MCF 10A (cell line): ENCODE data around the gene CRTC1. TPM values are rescaled to one million over a fixed set of nuclear protein-coding genes. Genes with fewer than 3 reads are reported as not detected.
A peak's percentile ranks its signal among the peaks of the same experiment; 100 is the strongest.

Experiments
- BruUV-seq: library from RNA; stranded (reverse); fragments of 400-500 nt; replicated peaks from 2 replicates; lab custom pipeline; 2021; lab: Mats Ljungman, UMichigan
- CTCF ChIA-PET: fragments of 300-600 bp; sonication (Branson Sonifier 250); formaldehyde crosslinking; extraction: SDS; loops from one replicate; lab custom pipeline; 2021; ENCODE audit warnings: antibody characterized with exemption, inconsistent platforms; lab: Yijun Ruan, JAX
- POLR2A ChIA-PET: fragments of 300-600, 350-650 bp; sonication (Branson Sonifier 250); formaldehyde crosslinking; extraction: SDS; loops from one replicate; lab custom pipeline; 2020; ENCODE audit warnings: antibody characterized with exemption, inconsistent platforms; lab: Yijun Ruan, JAX
- DNase-seq: peaks from one replicate; pipeline ENCODE4 v3.0.0-alpha.2; 2018; ENCODE audit not compliant: unreplicated experiment
- H3K27ac Mint-ChIP-seq: one replicate; pipeline ENCODE4 v1.8.0; 2022; ENCODE audit warnings: mild to moderate bottlenecking, low read depth, mixed read lengths; ENCODE audit not compliant: unreplicated experiment
- H3K27me3 Mint-ChIP-seq: one replicate; pipeline ENCODE4 v1.8.0; 2022; ENCODE audit warnings: mixed read lengths; ENCODE audit not compliant: insufficient read depth, unreplicated experiment
- H3K36me3 Mint-ChIP-seq: one replicate; pipeline ENCODE4 v1.8.0; 2022; ENCODE audit warnings: mild to moderate bottlenecking, moderate library complexity, mixed read lengths; ENCODE audit not compliant: insufficient read depth, unreplicated experiment
- H3K4me1 Mint-ChIP-seq: one replicate; pipeline ENCODE4 v1.8.0; 2022; ENCODE audit warnings: mixed read lengths; ENCODE audit not compliant: insufficient read depth, unreplicated experiment
- H3K4me3 Mint-ChIP-seq: one replicate; pipeline ENCODE4 v1.8.0; 2022; ENCODE audit warnings: mild to moderate bottlenecking, moderate library complexity, mixed read lengths; ENCODE audit not compliant: unreplicated experiment
- H3K9me3 Mint-ChIP-seq: one replicate; pipeline ENCODE4 v1.8.0; 2022; ENCODE audit warnings: mixed read lengths; ENCODE audit not compliant: unreplicated experiment
- CTCF ChIP-seq: fragments of 200-600 bp; IDR thresholded peaks from one replicate; pipeline ENCODE4 v1.8.0; 2022; ENCODE audit warnings: antibody characterized with exemption, mild to moderate bottlenecking; ENCODE audit not compliant: unreplicated experiment
- intact Hi-C: fragments of 100-400 bp; cut with micrococcal nuclease; formaldehyde crosslinking; loops from 2 replicates; pipeline ENCODE4 v1.14.1; 2022
- total RNA-seq: library from RNA; stranded (reverse); gene quantifications from 2 replicates; pipeline ENCODE4 v1.2.3, GENCODE V29; 2022

CRTC1 gene
- total RNA-seq, 1 experiment from 2014 or later = 11.1 TPM

- H3K36me3 Mint-ChIP-seq = peaks cover 17% of the 10 kb centered on the region
- H3K27me3 Mint-ChIP-seq = peaks cover 18% of the 10 kb centered on the region
- TF ChIP-seq CTCF = no peak
- intact Hi-C loops = no loop called here
- H3K9me3 Mint-ChIP-seq = no peaks in the 10 kb centered on the region
- ChIA-PET CTCF (no interaction called here), POLR2A (no interaction called here)
- peaks cover 7% of the 10 kb centered on the region for H3K4me1 Mint-ChIP-seq
- no peak overlapping the region for H3K4me3 Mint-ChIP-seq
- peak; percentile 46 for DNase-seq
- BruUV-seq = no TSS peak
- no peak overlapping the region for H3K27ac Mint-ChIP-seq
Observed at GRCh38 chr19:18660051-18660910, 23.2 kb upstream of the CRTC1 start.

- POLR2A ChIA-PET = no interaction called here
- no peak for DNase-seq
- no peak overlapping the region for H3K4me3 Mint-ChIP-seq
- H3K9me3 Mint-ChIP-seq = no peaks in the 10 kb centered on the region
- peaks cover 17% of the 10 kb centered on the region for H3K36me3 Mint-ChIP-seq
- no peak for TF ChIP-seq CTCF
- intact Hi-C loops = no loop called here
- H3K27me3 Mint-ChIP-seq = peaks cover 18% of the 10 kb centered on the region
- BruUV-seq = no TSS peak
- CTCF ChIA-PET = interaction anchor here (0.6 to 1.2 kb wide), 3 partner anchors 72 to 87 kb away, joined by 3 to 4 read pairs (median 3); partner anchors contain the start of gene REX1BD
- H3K27ac Mint-ChIP-seq = no peak overlapping the region
- H3K4me1 Mint-ChIP-seq = peaks cover 7% of the 10 kb centered on the region
Observed at GRCh38 chr19:18660939-18661670, 22.4 kb upstream of the CRTC1 start.

GRCh38 chr19:18662972-18663732 lies 20.3 kb upstream of the CRTC1 start:
- H3K4me1 Mint-ChIP-seq = peaks cover 6% of the 10 kb centered on the region
- BruUV-seq = no TSS peak
- TF ChIP-seq CTCF = no peak

More at GRCh38 chr19:18662972-18663732, 20.3 kb upstream of the CRTC1 start:
- H3K36me3 Mint-ChIP-seq = peaks cover 15% of the 10 kb centered on the region
- intact Hi-C loops = no loop called here
- ChIA-PET CTCF (no interaction called here), POLR2A (no interaction called here)
- no peak overlapping the region for H3K27ac Mint-ChIP-seq
- peaks cover under 1% of the 10 kb centered on the region for H3K27me3 Mint-ChIP-seq
- no peak overlapping the region for H3K4me3 Mint-ChIP-seq
- DNase-seq = no peak
- no peaks in the 10 kb centered on the region for H3K9me3 Mint-ChIP-seq
